ENCODE data around the gene ING2. TPM values are rescaled to one million over a fixed set of nuclear protein-coding genes. Genes with fewer than 3 reads are reported as not detected.

Gene ING2
- total and polyA plus RNA-seq, 3 donors from 2014 or later, result 38.0 to 47.3 (median 47.2) TPM

DNA sequence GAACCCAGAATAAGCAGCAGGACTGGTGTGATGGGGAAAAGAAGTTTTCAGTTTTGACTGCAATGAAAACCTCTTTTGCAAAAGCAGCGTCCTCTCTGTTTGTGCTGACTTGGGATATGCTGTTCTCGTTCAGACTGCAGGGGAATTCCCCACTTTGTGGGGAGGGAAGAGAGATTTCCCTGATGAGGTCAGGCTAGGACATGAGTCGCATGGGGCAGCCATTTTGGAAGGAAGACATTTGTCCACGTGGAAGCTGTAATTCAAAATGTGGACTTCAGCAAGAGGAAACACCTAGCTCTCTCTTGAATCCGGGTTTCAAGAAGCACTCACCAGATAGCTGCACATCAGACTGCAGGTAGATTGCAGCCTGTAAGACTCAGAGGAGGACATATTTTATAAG lies 39.3 kb downstream of the ING2 start:
- Histone ChIP-seq H3K9me3 (no peaks in the 10 kb centered on the region), H3K27ac (no peak overlapping the region), H3K27me3 (no peaks in the 10 kb centered on the region), H3K36me3 (ENCODE audit: low read depth, missing control alignments) (no peaks in the 10 kb centered on the region), H3K4me3 (no peak overlapping the region), H3K4me1 (peaks cover 4% of the 10 kb centered on the region)
- no peak for DNase-seq
- intact Hi-C loops (cut with DNase I; ENCODE audit: low total_unique reads), result no loop called here
- WGBS, 2 donors, result 71 to 76% methylated on average over 5 of the region's 5 CpGs
- TF ChIP-seq, protein P1, sequence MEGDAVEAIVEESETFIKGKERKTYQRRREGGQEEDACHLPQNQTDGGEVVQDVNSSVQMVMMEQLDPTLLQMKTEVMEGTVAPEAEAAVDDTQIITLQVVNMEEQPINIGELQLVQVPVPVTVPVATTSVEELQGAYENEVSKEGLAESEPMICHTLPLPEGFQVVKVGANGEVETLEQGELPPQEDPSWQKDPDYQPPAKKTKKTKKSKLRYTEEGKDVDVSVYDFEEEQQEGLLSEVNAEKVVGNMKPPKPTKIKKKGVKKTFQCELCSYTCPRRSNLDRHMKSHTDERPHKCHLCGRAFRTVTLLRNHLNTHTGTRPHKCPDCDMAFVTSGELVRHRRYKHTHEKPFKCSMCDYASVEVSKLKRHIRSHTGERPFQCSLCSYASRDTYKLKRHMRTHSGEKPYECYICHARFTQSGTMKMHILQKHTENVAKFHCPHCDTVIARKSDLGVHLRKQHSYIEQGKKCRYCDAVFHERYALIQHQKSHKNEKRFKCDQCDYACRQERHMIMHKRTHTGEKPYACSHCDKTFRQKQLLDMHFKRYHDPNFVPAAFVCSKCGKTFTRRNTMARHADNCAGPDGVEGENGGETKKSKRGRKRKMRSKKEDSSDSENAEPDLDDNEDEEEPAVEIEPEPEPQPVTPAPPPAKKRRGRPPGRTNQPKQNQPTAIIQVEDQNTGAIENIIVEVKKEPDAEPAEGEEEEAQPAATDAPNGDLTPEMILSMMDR (IDR thresholded peaks at IDR 0.05), result no peak
- no peak for TF ChIP-seq POLR2A (IDR thresholded peaks at IDR 0.05)

DNA sequence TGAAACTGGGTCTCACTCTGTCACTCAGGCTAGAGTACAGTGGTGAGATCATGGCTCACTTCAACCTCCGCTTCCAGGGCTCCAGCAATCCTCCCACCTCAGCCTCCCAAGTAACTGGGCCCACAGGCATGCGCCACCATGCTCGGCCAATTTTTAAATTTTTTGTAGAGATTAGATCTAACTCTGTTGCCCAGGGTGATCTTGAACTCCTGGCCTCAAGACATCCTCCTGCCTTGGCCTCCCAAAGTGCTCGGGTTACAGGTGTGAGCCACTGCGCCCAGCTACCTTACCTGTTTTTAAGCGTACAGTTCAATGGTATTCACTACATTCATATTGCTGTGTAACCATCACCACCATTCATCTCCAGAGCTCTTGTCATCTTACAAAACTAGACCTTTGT lies 41.5 kb downstream of the ING2 start:
- H3K27me3 ChIP-seq, result no peaks in the 10 kb centered on the region
- intact Hi-C loops (cut with DNase I; ENCODE audit: low total_unique reads), result no loop called here
- no peak overlapping the region for H3K4me3 ChIP-seq
- no peak for DNase-seq
- no peaks in the 10 kb centered on the region for H3K36me3 ChIP-seq (ENCODE audit: low read depth, missing control alignments)
- no peaks in the 10 kb centered on the region for H3K9me3 ChIP-seq
- TF ChIP-seq, protein P1 (IDR thresholded peaks at IDR 0.05), result no peak
- no peak for TF ChIP-seq POLR2A (IDR thresholded peaks at IDR 0.05)
- H3K4me1 ChIP-seq, result peaks cover 10% of the 10 kb centered on the region
- no peak overlapping the region for H3K27ac ChIP-seq
- WGBS, 2 donors, result 94 to 95% methylated on average over 6 of the region's 6 CpGs

DNA sequence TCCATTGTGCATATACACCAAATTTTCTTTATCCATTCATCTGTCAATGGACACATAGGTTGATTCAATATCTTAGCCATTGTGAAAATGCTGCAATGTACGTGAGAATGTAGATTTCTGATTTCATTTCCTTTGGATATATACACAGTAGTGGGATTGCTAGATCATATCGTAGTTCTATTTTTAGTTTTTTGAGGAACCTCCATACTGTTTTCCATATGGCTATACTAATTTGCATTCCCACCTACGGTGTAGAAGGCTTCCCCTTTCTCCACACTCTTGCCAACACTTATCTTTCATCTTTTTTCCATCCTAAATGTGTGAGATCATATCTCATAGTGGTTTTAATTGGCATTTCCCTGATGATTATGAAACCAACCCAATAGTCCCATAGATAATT lies 43.4 kb downstream of the ING2 start:
- DNase-seq, result no peak
- no peak overlapping the region for H3K27ac ChIP-seq
- H3K36me3 ChIP-seq (ENCODE audit: low read depth, missing control alignments), result no peaks in the 10 kb centered on the region
- H3K27me3 ChIP-seq, result no peaks in the 10 kb centered on the region
- WGBS, 2 donors, result 93 to 94% methylated on average over 3 of the region's 3 CpGs
- H3K9me3 ChIP-seq, result no peaks in the 10 kb centered on the region
- intact Hi-C loops (cut with DNase I; ENCODE audit: low total_unique reads), result no loop called here
- TF ChIP-seq, protein P1 (IDR thresholded peaks at IDR 0.05), result no peak
- no peak for TF ChIP-seq POLR2A (IDR thresholded peaks at IDR 0.05)
- H3K4me3 ChIP-seq, result no peak overlapping the region
- peaks cover 7% of the 10 kb centered on the region for H3K4me1 ChIP-seq

DNA sequence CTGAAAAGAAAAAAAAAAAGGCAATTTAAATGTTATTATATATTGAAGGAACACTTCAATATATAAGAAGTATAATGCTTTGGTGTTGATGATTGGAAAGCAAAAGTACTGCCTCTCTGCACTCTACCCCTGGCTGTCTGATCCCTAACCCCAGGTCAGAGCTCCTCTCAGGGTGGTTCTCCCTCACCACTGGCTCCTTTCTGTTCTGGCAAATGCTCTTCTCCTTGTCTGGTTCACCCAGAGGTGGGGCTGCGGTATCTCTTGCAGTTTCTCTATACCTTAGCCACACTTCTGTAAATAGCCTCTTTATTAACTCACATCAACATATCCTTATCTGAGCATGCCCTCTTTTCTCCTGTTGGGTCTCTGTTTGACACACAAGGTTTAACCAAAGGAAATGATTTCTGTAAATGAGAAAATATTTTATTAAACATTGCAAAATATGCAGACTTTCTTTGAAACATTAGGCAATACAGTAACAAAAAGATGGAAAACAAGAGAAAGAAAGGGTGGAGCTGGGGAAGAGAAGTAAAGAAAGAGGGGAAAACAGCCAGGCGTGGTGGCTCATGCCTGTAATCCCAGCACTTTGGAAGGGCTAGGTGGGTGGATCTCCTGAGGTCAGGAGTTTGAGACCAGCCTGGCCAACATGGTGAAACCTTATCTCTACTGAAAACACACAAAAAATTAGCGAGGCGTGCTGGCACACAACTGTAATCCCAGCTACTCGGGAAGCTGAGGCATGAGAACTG lies 45.7 kb downstream of the ING2 start:
- Histone ChIP-seq H3K9me3 (no peaks in the 10 kb centered on the region), H3K27ac (no peak overlapping the region), H3K4me1 (peaks cover 7% of the 10 kb centered on the region), H3K4me3 (no peak overlapping the region), H3K36me3 (ENCODE audit: low read depth, missing control alignments) (no peaks in the 10 kb centered on the region), H3K27me3 (no peaks in the 10 kb centered on the region)
- DNase-seq, result no peak
- TF ChIP-seq, protein P1 (IDR thresholded peaks at IDR 0.05), result no peak
- TF ChIP-seq POLR2A (IDR thresholded peaks at IDR 0.05), result no peak
- 62 to 70% methylated on average over 5 of the region's 5 CpGs for WGBS, 2 donors
- intact Hi-C loops (cut with DNase I; ENCODE audit: low total_unique reads), result no loop called here

All from testis (tissue), 3 donors.